Endothelial cell of umbilical vein (primary cell): ENCODE measurements around the gene C5orf15. TPM values are rescaled to one million over a fixed set of nuclear protein-coding genes. Genes with fewer than 3 reads are reported as not detected.

Experiments
- BruUV-seq: library from RNA; stranded (reverse); fragments of 400-500 nt; replicated peaks from 2 replicates; lab custom pipeline; 2021; lab: Mats Ljungman, UMichigan
- CTCF ChIA-PET: fragments of 300-600, 350-600 bp; sonication (Branson Sonifier 250); formaldehyde crosslinking; loops from one replicate; lab custom pipeline; 2021; ENCODE audit warnings: antibody characterized with exemption, inconsistent platforms; lab: Charles Lee
- POLR2A ChIA-PET: fragments of 300-600, 350-600 bp; sonication (Branson Sonifier 250); formaldehyde crosslinking; loops from one replicate; lab custom pipeline; 2021; ENCODE audit warnings: antibody characterized with exemption, inconsistent platforms; lab: Charles Lee
- DNase-seq: peaks from one replicate; pipeline ENCODE4 v3.0.0-alpha.2; 2011; ENCODE audit warnings: low read depth, low spot score
- FAIRE-seq: peaks from 2 replicates; lab custom pipeline; 2011; peaks lifted over from hg19 to GRCh38; lab: Jason Lieb, UNC
- H2AFZ ChIP-seq: 2 replicates; pipeline ENCODE4 v1.6.0; 2012; ENCODE audit warnings: low read depth, low read length, control low read depth, inconsistent platforms
- H3K27ac ChIP-seq: 2 replicates; pipeline ENCODE4 v1.5.1; 2011; ENCODE audit warnings: low read depth, mild to moderate bottlenecking, control low read depth, low read length, moderate library complexity; ENCODE audit not compliant: insufficient read depth
- H3K27me3 ChIP-seq, 2 experiments: 2 replicates each; pipeline versions ENCODE4 v1.6.0 to v1.6.1; 2011; ENCODE audit warnings: low read length in 2 of 2, mixed read lengths in 1 of 2; ENCODE audit not compliant: control insufficient read depth in 2 of 2, insufficient read depth in 2 of 2
- H3K36me3 ChIP-seq, 2 experiments: 2 replicates in 1 of 2; 3 replicates in 1 of 2; pipeline ENCODE4 v1.5.1; 2011; ENCODE audit warnings: low read length in 2 of 2, mild to moderate bottlenecking in 1 of 2, moderate library complexity in 1 of 2; ENCODE audit not compliant: control insufficient read depth in 2 of 2, insufficient read depth in 2 of 2; ENCODE audit errors: extremely low read depth in 1 of 2
- H3K4me1 ChIP-seq: 3 replicates; pipeline ENCODE4 v1.5.1; 2011; ENCODE audit warnings: mild to moderate bottlenecking, low read length; ENCODE audit not compliant: control insufficient read depth, insufficient read depth; ENCODE audit errors: extremely low read depth
- H3K4me2 ChIP-seq: 2 replicates; pipeline ENCODE4 v1.6.1; 2011; ENCODE audit warnings: low read length, control low read depth, mixed read lengths; ENCODE audit not compliant: insufficient read depth
- H3K4me3 ChIP-seq, 3 experiments: fragments of 200-600 bp in 1 of 3; sonication (generic), shearing (Covaris generic) in 1 of 3; replicated peaks in 1 of 3; 2 replicates each; pipeline ENCODE4 v1.5.1; 2011 to 2016; ENCODE audit warnings: control low read depth in 3 of 3, low read length in 3 of 3, mild to moderate bottlenecking in 2 of 3, inconsistent platforms in 1 of 3, low read depth in 1 of 3, moderate library complexity in 1 of 3; ENCODE audit not compliant: insufficient read depth in 1 of 3
- H3K79me2 ChIP-seq: 2 replicates; pipeline ENCODE4 v1.6.0; 2012; ENCODE audit warnings: low read length, inconsistent platforms; ENCODE audit not compliant: control insufficient read depth, insufficient read depth
- H3K9ac ChIP-seq: replicated peaks from 2 replicates; pipeline ENCODE3; 2011; ENCODE audit warnings: low read length, control low read depth; ENCODE audit not compliant: insufficient read depth; ENCODE audit errors: extremely low read depth
- H3K9me1 ChIP-seq: replicated peaks from 3 replicates; pipeline ENCODE4 v1.6.0; 2011; ENCODE audit warnings: mild to moderate bottlenecking, low read length; ENCODE audit not compliant: control insufficient read depth, insufficient read depth; ENCODE audit errors: extremely low read depth
- H3K9me3 ChIP-seq: replicated peaks from 2 replicates; pipeline ENCODE4 v1.5.1; 2012; ENCODE audit warnings: low read length, inconsistent platforms; ENCODE audit not compliant: control insufficient read depth, insufficient read depth
- H4K20me1 ChIP-seq: replicated peaks from 2 replicates; pipeline ENCODE3; 2011; ENCODE audit warnings: mild to moderate bottlenecking, low read length; ENCODE audit not compliant: control insufficient read depth, insufficient read depth; ENCODE audit errors: extremely low read depth
- EZH2 ChIP-seq: IDR thresholded peaks from 2 replicates; pipeline ENCODE4 v1.6.1; 2012; ENCODE audit warnings: borderline replicate concordance, low read depth, mild to moderate bottlenecking, moderate library complexity, low read length, inconsistent platforms; ENCODE audit not compliant: severe bottlenecking
- FOS ChIP-seq: IDR thresholded peaks from 2 replicates; pipeline ENCODE4 v1.6.1; 2011; ENCODE audit warnings: mild to moderate bottlenecking, low read length, moderate library complexity, borderline replicate concordance; ENCODE audit not compliant: insufficient read depth
- GATA2 ChIP-seq: IDR thresholded peaks from 2 replicates; pipeline ENCODE4 v1.7.0; 2011; ENCODE audit warnings: low read depth, mild to moderate bottlenecking, moderate library complexity, mixed read lengths, low read length; ENCODE audit not compliant: insufficient read length, insufficient read depth
- JUN ChIP-seq: IDR thresholded peaks from 2 replicates; pipeline ENCODE4 v1.6.1; 2011; ENCODE audit warnings: borderline replicate concordance, low read depth; ENCODE audit not compliant: insufficient read length, insufficient read depth
- MYC ChIP-seq: IDR thresholded peaks from one replicate; pipeline ENCODE4 v1.6.1; 2011; ENCODE audit warnings: mild to moderate bottlenecking, low read depth, low read length
- POLR2A ChIP-seq: IDR thresholded peaks from 2 replicates; pipeline ENCODE4 v1.6.1; 2012; ENCODE audit warnings: low read depth, mild to moderate bottlenecking, control low read depth, low read length
- POLR2AphosphoS5 ChIP-seq: IDR thresholded peaks from 2 replicates; pipeline ENCODE4 v1.6.1; 2012; ENCODE audit warnings: low read depth, mild to moderate bottlenecking, control low read depth, low read length, moderate library complexity; ENCODE audit not compliant: insufficient read depth
- dilution Hi-C: fragments of 300-500 bp; cut with MboI; formaldehyde crosslinking; loops from one replicate; pipeline ENCODE4 v1.15.0; 2019; ENCODE audit warnings: low sequenced_read_pairs; ENCODE audit not compliant: extremely low pct_ligation_motif_present
- intact Hi-C: fragments of 100-400 bp; cut with micrococcal nuclease; formaldehyde crosslinking; loops from one replicate; pipeline ENCODE4 v1.10.0; 2022
- polyA plus RNA-seq, 4 experiments: library from polyadenylated mRNA; depleted of rRNA in 3 of 4; stranded (reverse) in 3 of 4; unstranded in 1 of 4; fragments of >200 nt; gene quantifications; 2 replicates each; pipeline versions ENCODE4 v1.2.1 to v1.2.3, GENCODE V29; 2011 to 2012; ENCODE audit warnings: missing spikeins in 1 of 4
- total RNA-seq: library from RNA; stranded (reverse); gene quantifications from 2 replicates; pipeline ENCODE4 v1.2.3, GENCODE V29; 2021
- TF ChIP-seq, protein P1 (sequence below): IDR thresholded peaks from 2 replicates; pipeline ENCODE4 v1.6.1; 2011; ENCODE audit not compliant: insufficient read depth, insufficient read length
- TF ChIP-seq, protein P2 (sequence below), 2 donors: IDR thresholded peaks; 1 replicate in 1 of 2; 2 replicates in 1 of 2; pipeline ENCODE4 v1.5.1; 2011; ENCODE audit warnings: low read length in 2 of 2, mild to moderate bottlenecking in 2 of 2, moderate library complexity in 2 of 2, control low read depth in 1 of 2, inconsistent platforms in 1 of 2, low read depth in 1 of 2; ENCODE audit not compliant: insufficient read depth in 1 of 2; ENCODE audit errors: extremely low read depth in 1 of 2

C5orf15 gene
- total and polyA plus RNA-seq, 2 donors (not counting 3 experiments of a cell fraction or from before 2014, with no cell fraction given): 25.3 to 45.4 TPM

DNA sequence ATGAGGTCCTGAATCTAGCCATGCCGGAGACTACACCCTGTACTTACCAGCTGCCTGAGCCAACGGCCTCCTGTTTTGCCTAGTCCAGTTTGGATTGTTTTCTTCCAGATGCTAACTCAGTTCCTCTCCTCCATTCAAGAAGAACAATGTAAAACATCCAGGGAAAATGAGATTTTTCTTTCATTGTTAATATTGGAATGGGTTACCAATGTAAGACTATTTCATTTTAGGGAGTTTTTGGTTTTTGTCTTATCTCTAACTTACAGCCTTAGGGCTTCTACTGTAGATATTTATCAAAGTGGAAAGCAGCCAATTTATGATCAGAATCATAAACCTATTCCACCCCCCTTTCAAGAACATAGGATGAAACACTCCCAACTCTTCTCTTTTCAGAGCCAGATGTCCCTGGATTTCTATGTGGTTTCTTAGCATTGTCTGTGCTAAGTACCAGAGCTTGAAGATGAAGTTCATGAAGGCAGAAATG, 39.9 kb upstream of the C5orf15 start:
- intact Hi-C loops (no loop called here), dilution Hi-C loops (no loop called here)
- ChIA-PET POLR2A (no interaction called here), CTCF (interaction anchor here (1.3 to 6.4 kb wide), 3 partner anchors 12 to 31 kb away, joined by 5 to 28 read pairs (median 8); no protein-coding TSS in a partner anchor)
- Histone ChIP-seq H4K20me1 (no peaks in the 10 kb centered on the region), H3K4me3 (no peak overlapping the region), H2AFZ (peak overlapping the region; percentile 49), H3K9me3 (no peaks in the 10 kb centered on the region), H3K36me3 (no peaks in the 10 kb centered on the region), H3K27ac (no peak overlapping the region), H3K9me1 (no peaks in the 10 kb centered on the region), H3K27me3 (peaks cover 2 to 3% of the 10 kb centered on the region in 2 experiments), H3K79me2 (peaks cover 19% of the 10 kb centered on the region), H3K4me1 (peaks cover 10% of the 10 kb centered on the region), H3K4me2 (peak overlapping the region; percentile 13), H3K9ac (no peak overlapping the region)
- DNase-seq (no peak), FAIRE-seq (no peak)
- BruUV-seq: no TSS peak
- TF ChIP-seq, protein P1, sequence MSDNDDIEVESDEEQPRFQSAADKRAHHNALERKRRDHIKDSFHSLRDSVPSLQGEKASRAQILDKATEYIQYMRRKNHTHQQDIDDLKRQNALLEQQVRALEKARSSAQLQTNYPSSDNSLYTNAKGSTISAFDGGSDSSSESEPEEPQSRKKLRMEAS: no peak
- TF ChIP-seq POLR2AphosphoS5 (no peak), FOS (no peak), EZH2 (no peak), GATA2 (no peak), POLR2A (no peak), JUN (no peak), MYC (no peak)
- TF ChIP-seq, protein P2, sequence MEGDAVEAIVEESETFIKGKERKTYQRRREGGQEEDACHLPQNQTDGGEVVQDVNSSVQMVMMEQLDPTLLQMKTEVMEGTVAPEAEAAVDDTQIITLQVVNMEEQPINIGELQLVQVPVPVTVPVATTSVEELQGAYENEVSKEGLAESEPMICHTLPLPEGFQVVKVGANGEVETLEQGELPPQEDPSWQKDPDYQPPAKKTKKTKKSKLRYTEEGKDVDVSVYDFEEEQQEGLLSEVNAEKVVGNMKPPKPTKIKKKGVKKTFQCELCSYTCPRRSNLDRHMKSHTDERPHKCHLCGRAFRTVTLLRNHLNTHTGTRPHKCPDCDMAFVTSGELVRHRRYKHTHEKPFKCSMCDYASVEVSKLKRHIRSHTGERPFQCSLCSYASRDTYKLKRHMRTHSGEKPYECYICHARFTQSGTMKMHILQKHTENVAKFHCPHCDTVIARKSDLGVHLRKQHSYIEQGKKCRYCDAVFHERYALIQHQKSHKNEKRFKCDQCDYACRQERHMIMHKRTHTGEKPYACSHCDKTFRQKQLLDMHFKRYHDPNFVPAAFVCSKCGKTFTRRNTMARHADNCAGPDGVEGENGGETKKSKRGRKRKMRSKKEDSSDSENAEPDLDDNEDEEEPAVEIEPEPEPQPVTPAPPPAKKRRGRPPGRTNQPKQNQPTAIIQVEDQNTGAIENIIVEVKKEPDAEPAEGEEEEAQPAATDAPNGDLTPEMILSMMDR (IDR thresholded peaks at IDR 0.05; ENCODE audit: extremely low read depth in 1 of 2, insufficient read depth in 1 of 2, low read depth in 1 of 2, low read length in 2 of 2): no peak
